Hematopoietic multipotent progenitor cell treated with erythropoietin and hydrocortisone succinate and interleukin-3 and kit ligand, for 17 days (in vitro differentiated cells): ENCODE results near the gene LMBRD1.
"Not testable (repeated sequence)": the region's sequence is repeated elsewhere in the genome, so short reads cannot be mapped to it uniquely, and the experiment has no call there.

Experiments used
- DNase-seq: peaks from one replicate; pipeline ENCODE4 v3.0.0-alpha.2; 2015; ENCODE audit warnings: low spot score

The LMBRD1 gene

DNA sequence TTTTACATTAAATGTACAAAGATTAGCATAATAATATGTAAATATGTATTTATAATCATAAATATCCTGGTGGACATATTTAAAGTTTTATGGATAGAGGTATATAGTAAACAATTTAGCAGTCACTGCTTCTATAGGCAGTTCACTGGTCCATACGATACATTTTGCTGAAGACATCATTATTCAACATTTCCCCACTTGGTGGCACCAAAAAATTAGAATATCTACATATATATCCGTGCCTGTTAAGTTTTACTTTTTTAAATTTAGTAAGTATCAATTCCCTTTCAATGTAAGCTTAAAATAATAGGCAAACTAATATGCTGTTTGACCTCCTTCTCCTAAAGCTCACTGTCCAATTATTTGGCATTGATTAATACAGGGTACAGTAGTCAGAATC, 64.2 kb downstream of the LMBRD1 start:
- DNase-seq, result peak; percentile 21

DNA sequence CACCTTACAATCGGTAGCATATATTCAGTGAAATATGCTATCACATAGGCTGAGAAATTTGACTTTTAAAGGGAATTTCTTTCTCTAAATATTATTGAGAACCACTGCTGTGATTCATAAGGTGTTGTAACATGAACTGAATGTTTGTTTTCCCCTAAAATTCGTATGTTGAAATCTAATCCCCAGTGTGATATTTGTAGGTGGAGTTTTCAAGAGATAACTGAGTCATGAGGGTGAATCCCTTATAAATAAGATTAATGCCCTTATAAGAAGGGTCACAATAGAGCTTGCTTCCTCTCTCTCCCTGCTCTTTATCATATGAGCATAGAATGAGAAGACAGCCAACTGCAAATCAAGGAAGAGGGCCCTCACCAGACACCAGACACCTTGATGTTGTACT, 64.8 kb downstream of the LMBRD1 start:
- DNase-seq, result no peak

DNA sequence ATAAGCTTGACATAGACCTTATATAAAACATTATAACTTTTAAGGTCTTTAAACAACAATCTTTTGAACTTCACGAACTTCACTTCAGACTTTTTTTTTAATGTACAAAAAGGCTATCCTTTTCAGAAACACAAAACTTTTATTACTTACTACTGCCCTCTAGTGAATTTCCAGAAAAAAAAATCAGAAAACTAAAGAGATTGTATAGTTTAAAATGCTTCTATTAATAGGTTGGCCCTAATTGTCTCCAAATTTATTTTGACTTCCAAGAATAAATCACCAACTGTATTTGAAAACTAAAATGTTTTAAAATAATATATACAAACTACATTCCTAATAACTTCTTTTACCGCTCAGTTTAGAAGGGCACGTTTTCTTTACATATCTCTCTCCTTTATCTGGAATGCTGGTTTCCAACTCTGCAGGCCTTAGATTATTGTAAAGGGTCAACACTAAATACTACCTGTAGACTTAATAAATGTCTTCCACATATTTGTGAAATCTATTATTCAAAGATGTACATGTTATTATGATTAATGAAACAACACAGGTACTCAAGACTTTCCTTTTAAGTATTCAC, 66.8 kb downstream of the LMBRD1 start:
- DNase-seq, result no peak

DNA sequence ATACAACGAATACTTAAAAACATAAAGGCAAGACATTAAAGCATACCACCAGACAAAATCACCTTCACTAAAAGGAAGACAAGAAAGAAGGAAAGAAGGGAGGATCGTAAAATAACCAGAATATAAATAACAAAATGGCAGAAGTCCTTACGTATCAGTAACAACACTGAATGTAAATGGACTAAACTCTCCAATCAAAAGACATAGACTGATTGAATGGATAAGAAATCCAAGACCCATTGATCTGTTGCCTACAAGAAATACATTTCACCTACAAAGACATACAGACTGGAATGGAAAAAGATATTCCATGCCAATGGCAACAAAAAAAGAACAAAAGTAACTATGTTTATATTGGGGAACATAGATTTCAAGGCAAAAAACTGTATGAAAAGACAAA, 74.1 kb downstream of the LMBRD1 start:
- no peak for DNase-seq

DNA sequence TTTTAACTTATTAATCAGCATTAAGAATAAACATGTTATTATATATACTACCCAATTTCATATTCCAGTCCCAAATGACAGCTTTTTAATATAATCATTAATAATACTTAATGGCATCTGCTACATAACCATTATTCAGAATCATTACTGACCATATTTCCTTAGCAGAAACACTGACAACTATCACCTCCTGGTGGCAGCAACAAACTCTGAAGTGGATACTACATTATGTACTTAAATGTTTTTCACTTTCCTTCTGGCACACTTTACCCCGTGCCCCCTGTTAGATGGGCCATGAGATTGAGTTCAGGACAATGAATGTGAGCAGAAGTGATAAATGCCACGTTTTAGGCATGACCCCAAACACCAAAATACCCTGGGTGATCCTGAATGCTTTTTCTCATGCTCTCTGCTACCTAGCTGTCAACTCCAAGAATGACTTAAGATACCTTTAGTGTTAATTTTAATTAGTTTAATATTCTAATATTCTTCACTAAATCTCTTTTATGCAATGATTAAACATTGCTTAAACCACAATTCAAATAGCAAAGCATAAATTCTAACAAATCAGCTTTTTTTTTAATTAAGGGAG, 77.1 kb downstream of the LMBRD1 start:
- no peak for DNase-seq

DNA sequence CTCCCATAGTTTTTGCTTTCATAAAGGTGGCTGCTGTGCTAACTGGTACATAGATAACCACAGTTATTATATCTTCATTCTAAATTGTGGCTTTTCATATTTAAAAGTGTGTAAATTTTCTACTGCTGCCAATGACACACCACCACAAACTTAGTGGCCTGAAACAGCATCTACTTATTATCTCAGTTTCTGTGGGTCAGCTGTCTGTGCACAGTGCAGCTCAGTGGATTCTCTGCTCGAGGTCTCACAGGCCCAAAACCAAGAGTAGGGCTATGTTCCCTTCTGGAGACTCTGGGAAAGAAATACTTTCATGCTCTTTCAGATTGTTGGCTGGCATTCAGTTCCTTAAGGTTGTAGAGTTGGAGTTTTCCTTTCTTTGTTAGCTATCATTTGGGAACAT, 90.1 kb downstream of the LMBRD1 start:
- DNase-seq, result no peak

DNA sequence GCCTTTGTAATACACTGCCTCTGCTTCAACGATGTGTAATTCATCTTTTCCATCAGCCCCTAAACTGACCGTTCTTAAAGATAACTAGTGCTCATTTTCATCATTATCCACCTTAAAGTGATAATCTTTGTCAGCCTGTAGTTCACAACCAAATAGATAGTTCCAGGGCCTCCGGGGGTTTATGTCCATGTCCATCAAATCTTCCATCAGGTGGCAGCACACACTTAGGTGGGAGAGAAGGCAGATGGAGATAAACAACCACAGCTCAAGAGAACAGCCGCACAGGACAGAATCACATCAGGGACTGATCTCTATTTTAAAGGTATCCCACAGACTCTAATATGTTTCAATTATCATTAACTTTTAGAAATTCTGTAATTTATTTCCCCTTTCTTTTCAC, 90.9 kb downstream of the LMBRD1 start:
- no peak for DNase-seq

DNA sequence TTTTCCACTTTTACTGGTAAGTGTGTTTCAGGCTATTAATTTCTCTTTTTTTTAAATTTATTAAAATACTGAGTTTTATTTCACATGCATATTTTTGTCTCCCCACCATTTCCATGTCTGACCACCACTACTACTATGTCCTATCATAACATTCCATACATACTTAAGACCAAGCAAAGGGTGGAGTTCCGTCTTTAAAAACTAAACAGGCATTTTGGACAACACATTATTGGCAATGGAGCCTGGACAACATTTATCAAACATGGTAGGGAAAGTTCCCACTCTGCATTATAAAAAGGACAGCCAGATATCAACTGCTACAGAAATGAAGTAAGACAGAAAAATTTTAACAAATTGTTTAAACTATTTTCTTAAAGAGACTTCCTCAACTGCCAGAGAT, 91.9 kb downstream of the LMBRD1 start:
- no peak for DNase-seq

DNA sequence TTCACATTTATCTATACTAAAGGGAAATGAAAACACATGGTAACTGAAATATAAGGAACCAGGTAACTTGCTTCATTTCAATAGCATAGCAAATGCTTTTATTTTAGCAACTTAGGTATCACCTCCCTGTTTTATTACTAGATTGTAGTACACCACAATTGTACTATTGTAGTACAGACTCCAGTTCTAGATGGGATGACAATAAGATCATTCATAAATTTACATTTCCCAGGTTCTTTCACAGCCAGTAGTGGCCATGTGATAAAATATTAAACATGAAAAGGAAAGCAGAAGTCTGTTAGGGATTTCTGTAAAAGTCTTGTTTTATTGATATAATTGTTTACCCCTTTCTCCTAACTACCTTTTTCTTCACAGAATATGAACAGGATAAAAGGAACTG, 97.2 kb downstream of the LMBRD1 start:
- DNase-seq, result no peak

DNA sequence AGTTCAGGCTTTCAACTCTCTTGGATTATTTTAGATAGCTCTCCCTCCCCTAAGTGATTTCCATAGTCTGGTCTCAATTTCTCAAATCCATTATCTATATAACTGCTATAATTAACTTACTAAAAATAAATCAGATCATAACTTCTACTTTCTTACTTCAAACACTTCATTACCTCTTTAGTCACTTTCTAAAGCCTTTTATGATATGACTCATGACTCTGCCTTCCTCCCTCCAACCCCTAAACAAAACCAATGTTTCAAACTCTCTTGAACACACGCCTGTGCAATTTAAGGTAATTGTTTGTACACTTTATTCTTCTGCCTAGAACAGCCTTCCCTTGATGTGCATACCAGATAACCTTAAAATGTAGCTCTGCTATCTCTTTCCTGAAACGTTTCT, 100.5 kb downstream of the LMBRD1 start:
- DNase-seq, result no peak

DNA sequence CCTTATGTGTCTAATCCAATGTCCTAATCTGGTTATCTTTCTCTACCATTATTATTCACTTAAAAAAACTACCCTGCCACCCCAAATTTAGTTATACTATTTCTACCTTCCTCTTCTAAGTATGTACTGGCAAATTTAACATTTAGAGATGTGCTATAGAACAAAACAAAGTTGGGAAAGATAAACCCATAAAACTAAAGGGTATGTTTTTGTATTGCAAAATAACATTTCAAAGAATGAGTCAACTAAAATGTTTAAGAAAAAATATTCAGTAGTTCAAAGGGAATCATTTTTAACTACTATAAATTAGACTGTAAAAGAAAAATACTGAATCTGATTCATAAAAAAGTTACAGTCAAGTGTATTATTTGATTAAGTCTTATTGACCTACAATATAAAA, 103.0 kb downstream of the LMBRD1 start:
- DNase-seq, result no peak

DNA sequence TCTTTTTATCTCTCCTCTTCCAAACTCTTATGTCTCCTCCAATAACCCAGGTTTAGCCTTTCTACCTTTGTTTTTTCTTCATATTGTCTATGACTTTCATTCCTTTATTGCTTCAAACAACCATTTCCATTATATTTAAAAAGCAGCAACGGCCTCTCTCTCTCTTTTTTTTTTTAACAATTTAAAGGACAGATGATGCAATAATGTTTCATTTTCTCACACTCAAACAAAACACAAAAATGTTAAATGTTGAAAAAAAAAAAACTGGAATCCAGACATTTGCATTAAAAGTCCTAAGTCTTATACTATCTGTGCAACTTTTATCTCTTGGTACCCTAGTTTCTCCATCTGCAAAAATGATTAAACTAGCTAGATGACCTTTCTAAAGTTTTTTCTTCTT, 105.8 kb downstream of the LMBRD1 start:
- no peak for DNase-seq

DNA sequence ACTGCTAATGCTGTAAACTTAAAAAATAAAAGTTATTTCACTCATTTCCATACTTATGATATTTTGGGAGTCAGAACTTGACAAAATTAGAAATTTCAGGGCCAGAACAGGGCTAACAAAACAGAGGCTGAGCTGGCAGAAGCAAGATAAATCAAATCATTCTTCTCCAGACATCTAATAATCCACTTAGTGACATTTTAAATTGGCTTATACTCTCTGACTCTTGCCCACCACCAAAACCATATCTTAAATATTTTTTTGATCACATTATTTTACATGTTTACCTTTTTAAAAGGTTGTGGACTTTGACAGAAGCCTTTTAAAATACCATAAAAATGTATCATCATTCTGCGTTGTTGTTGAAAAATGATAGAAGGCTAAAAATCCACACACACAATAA, 116.5 kb downstream of the LMBRD1 start:
- DNase-seq, result no peak

DNA sequence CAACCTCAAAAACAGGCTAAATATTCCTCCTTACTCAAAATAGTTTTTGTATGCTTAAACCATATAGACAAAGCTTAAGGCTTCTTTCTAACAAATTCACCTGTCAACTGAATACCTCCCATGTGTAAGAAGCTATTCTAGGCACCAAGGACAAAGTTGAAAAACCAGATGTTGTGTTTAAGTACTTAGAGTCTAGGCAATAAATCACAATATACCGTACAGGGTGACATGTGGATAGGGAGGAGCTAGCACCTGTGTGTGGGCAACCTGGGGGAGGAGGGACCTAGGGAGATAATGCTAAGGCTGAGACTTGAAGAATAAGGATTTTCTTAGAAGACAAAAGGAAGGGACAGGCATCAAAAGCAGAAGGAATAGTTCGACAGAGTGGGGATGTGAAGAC, 123.5 kb downstream of the LMBRD1 start:
- no peak for DNase-seq

DNA sequence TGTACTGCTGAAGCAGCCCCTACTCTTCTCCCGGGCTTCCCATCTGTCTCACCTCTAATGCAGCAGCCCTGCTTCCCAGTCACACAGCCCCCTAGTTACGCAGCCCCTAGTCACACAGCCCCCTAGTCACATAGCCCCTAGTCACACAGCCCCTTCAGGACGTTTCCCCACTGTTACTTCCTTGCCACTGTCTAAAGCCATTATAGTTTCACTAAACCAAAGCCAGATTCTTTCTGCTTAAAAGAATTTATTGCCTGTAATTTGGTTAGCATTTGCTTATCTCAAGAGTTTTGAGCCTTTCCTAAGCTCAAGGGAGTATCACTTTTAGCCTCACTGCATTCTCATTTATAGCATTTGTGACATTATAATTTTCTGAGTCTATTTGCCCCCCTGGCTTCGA, 127.9 kb downstream of the LMBRD1 start:
- DNase-seq, result no peak

DNA sequence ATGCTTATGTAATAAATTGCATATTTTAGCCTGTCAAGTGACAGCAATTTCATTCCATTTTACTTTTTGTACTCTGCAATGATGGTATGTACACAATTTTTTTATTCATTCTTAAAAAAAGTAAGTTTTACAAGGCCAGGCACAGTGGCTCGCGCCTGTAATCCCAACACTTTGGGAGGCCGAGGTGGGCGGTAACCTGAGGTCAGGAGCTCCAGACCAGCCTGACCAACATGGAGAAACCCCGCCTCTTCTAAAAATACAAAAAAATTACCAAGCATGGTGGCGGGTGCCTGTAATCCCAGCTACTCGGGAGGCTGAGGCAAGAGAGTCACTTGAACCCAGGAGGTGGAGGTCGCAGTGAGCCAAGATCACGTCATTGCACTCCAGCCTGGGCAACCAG, 130.0 kb downstream of the LMBRD1 start:
- not testable (repeated sequence) for DNase-seq

DNA sequence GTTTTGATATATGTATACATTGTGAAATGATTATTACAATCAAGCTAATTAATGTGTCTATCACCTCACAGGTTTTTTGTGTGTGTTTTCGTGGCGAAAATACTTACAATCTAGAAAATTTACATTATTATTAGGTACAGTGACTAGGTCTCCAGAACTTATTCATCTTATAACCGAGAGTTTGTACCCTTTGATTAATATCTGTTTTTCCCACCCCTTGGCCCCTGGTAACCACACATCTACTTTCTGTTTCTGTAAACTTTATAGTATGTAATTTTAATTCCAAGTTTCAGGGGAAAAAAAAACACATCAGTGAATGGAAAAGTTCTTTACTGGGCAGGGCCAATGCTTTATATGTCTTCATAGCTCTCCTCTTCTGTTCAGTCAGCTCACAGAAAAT, 131.4 kb downstream of the LMBRD1 start:
- DNase-seq, result no peak

DNA sequence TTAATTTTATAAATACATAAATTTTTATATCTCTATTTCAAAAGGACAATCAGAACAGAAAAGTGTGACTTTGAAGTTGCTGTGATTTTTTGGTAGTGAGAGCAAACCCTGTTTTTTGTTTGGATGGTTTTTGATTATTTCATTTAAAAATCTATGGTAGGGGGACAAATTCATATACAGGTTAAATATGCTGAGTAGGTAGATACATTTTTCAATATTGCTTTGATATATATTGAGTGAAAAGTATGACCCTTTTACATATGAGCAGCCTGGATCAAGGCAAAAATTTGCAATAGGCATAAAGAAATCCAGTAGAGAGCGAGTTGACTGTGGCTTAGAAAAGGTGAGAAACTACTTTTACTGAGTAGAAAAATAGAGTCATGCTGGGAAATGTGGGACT, 132.3 kb downstream of the LMBRD1 start:
- DNase-seq, result no peak

DNA sequence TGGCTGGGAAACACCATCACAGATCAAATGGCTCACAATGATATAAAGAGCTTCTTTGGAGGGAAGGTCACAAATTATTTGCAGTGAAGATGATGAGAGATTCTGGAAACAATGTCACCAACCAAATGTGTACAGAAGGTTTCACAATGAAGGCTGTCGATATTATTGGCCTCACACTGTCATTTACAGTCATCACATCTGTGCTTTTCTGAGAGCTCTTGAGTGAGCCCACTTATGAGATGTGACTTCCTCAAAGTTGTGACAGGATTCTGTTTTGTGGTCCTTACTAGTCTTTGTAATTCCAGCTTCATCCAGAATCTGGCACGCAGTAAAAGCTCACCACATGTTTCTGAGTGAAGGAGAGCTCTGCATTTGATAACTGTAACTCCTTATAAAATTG, 133.6 kb downstream of the LMBRD1 start:
- no peak for DNase-seq

DNA sequence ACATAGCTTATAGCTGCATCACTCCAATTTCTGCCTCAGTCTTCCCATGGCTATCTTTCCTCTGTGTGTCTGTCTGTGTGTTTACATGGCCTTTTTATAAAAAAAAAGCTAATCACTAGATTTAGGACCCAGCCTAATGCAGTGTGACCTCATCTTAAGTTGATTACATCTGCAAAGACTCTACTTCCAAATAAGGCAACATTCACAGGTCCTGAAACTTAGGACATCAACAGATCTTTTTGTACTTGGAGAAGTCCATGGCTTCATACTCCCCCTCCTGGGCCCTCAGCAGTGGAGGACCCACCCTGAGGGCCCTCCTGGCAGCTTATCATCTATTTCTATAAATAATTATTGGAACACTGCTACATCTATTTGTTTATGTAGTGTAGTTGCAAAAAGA, 146.1 kb downstream of the LMBRD1 start:
- DNase-seq, result no peak

DNA sequence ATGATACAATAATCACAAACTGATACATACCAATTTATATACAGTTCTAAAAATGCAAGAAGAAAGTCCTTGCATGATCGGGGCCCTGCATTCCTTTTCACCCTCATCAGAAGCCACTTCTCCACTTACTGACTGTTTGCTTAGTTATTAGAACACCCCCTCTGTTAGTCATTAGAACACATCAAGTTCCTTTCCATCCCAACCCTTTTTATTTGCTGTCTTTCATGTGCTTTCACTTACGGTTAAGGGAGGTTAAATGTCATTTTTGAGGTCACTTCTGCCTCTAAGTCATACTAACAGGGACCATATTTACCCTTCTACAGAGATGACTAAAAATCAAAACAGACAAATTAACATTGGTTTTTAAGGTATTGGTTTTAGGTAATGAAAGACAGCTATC, 149.1 kb downstream of the LMBRD1 start:
- no peak for DNase-seq

DNA sequence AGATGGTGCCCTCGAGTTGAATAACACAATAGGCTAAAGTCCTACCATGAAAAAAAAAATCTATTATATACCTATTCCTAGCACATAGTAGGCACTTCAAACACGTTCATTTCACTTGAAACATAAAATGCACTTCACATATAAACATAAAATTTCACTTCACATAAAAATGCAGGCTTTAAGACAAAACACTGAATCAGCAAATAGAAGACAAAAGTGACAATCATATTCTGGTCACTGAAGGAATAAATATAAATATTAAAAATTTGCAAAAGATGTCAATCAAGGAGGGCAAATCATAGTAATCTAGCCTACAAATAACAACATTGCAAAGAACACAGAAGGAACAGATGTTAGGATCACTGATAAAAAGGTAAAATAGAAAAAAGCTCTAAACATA, 153.1 kb downstream of the LMBRD1 start:
- DNase-seq, result no peak

DNA sequence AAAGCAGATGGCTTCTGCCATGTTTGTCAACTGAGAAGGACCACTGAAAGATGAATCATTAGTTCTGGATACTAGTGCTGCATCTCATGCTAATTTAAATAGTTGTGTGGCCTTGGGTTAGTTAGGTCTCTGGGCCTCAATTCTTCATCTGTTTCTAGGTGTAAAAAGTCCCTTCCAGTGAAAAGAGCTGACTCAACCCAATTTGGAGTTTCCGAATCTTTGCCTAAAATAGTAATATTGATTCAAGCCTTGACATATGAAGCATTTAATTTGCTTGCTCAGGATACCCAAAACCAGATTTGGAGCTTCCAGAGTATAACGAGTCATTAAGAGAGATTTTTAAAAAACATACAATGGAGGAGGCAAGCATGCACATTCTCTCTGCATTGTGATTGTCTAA, 163.9 kb downstream of the LMBRD1 start:
- no peak for DNase-seq

DNA sequence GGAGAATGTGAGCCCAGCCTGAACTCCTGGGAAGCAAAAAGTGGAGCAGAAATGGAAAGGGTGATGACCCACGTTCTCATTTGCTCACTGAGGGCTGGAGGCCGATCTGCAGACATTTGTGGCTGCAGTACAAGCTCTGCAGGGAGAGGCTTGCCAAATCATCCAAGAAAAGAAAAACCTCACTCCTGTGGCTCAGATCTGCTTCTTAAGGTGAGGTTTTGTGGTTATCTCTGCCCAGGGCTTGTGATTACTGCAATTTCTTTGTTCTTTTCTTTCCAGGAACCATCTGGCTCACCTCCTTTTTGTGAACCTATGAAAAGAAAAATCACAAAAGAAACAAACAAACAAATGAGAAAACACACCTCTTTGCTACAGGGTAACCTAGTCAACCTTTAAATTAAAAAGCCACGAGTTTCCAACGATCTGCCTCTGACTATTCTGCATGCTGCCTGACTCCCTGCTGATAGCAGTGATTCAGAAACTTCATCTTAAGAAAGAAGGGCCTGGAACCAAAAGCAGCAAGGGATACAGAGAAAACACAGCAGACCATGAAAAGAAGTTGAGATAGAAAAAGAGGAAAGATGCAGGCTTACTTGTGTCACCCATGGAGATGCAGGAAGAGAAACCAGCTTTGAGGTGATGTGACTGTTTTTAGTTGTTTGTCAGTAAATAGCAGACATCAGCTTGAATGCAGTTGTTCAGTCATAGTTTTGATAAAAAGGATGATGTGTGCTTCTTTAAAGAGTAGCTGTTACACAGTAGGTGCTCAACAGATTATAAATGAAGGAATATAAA, 165.1 kb downstream of the LMBRD1 start:
- DNase-seq, result no peak
